HG03280 (cell line): Measurements from ENCODE around the gene HOXD3.

Source experiments
- ATAC-seq: cut with Tn5 transposase; IDR thresholded peaks from one replicate; pipeline ENCODE4 v1.9.1; 2021; ENCODE audit warnings: mild to moderate bottlenecking, moderate library complexity; ENCODE audit not compliant: unreplicated experiment

HOXD3 gene

DNA sequence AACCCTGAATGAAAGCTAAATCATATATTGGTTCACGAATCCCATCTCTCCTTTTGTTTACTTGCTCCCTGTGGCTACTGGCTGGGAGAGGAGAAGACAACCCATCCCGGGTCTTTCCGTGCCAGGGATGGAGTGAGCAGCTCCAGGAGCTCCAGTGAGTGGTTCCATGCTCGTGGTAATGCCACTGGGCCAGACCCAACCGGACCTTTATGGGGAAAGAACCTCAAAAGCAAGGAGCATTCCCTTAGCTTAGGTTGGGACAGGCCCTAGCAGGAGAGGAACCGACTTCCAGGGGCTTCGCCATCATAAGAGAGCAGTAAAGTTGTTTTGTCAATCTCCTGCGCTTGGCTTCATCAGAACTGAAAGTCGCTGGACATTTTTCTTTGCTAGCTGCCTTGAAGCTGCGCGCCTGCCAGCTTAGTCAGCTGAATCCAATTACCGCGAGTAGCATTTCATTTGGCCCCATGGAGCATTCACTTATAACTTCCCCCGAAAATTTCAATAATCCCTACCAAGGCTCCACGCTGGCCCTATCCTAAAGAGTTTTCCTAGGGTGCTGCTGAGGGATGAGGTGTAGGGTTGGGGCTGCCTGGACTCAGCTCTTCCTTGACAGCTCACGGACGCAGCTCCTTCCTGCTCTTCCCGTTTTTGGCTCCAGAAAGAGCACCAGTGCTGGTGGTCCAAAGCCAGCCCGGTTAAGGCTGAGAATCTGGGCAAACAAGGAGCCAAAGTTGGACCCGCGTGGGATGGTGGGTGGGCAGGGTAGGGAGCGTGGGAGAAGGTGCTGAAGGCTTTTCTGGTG lies 4.9 kb downstream of the HOXD3 start:
- no peak for ATAC-seq

DNA sequence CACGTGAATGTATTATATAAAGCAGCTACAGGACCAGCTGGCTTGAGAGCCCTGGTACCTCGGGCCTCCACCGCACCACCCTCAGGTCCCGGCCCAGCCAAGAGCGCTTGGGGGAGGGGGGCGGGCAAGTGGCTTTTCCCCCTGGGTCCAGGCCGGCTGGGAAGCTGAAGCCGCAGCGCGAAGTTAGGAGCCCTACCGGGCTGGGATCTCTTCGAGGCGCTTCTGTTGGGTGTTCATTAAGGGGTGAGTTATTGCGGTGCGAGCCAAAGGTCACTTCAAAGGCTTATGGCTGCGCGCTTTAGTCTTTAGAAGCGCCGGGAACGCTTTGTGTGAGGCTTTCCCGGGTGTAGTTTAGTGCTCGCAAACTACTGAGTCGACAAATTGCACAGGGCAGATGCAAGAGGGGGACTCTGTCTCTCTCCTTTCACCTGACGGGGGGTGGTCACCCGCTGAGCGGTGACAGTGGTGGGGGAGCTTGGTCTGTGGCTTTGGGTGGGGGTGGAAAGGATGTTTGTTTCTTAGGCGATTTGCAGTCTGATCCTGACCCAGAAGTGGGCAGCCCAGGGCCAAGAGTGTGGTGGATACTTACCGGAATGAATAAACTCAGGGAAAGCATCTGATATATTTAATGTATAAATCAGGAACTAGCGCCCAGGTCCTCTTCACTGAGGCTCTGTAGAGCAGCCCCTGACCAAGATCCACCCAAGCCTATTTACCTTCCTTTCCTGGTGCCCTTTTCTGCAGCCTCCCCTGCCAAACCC lies 6.0 kb downstream of the HOXD3 start:
- ATAC-seq, result no peak

DNA sequence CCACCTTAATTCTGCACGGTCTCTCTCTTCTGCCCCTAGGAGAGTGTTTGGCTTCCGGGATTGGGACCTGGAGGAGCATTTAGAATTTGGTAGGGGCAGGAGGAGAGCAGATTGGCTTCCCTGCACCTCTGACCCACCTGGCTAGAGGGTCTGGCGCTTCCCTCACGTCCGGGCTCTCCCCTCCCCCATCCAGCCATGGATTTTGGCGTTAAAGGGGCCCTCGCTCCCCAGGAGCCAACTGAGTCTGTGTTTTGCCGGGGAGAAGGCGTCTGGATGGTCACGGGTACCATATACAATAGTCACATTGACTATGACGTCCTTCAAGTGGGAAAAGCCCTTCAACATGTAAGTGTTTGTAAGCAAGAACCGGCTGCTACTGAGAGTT lies 6.6 kb downstream of the HOXD3 start:
- ATAC-seq, result no peak

DNA sequence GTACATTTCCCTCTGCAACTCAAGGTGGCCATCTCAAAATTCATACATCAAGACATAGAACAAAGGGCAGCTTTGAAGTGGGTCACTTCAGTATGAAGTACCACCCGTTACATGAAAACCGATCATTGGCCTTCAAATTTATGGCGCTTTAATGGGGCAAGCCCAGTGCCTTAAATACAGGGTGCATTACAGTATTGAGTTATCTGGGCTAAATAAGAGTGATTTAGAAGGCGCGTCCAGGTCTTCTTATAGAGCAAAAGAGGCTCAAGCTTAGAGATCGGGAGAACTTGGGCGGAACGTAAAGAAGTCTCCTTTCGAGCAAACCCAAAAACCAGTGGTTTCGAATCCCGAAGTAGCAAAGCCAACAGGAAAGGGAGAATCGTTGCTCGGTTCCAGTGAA lies 7.1 kb downstream of the HOXD3 start:
- ATAC-seq, result no peak

DNA sequence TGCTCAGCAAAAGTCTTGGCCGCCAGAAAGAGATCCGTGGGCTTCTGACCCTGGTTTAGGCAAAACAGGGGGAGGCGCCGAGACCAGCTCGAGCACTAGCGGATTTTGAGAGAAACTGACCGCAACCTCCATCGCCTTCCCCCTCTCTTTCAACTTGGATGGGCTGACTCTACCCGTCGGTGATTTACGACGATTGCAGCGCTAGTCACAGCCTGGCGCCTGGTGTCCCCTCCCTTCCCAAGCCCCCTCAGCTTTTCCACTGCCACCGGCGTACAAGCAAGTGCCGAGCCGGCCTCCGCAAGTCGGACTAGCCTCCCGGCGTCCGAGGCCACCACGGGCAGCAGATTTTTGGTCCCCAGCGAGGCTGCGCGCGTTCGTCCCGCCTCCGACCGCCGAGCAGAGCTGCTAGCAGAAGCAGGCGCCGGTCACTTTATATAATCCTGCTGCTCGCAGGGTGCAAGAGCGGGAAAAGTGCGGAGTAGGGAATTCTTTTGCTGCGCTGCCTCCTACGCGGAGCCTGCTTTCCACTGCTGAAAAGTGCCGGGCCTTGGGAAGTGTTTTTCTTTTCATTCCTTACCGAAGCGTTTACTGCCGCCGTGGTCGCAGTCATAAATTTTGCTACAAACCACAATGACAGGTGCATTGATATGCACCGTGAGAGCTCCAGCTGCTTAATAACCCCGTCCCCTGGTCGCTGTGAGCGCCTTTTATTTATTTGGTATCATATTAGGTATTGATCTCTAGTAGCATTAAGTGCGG lies 7.7 kb downstream of the HOXD3 start:
- ATAC-seq, result no peak

GRCh38 chr2:176165370-176166050 lies 8.4 kb downstream of the HOXD3 start:
- no peak for ATAC-seq

- ATAC-seq, result no peak
Observed at GRCh38 chr2:176166272-176166671, 9.2 kb downstream of the HOXD3 start.

GRCh38 chr2:176167398-176167797 lies 10.3 kb downstream of the HOXD3 start:
- ATAC-seq, result no peak

DNA sequence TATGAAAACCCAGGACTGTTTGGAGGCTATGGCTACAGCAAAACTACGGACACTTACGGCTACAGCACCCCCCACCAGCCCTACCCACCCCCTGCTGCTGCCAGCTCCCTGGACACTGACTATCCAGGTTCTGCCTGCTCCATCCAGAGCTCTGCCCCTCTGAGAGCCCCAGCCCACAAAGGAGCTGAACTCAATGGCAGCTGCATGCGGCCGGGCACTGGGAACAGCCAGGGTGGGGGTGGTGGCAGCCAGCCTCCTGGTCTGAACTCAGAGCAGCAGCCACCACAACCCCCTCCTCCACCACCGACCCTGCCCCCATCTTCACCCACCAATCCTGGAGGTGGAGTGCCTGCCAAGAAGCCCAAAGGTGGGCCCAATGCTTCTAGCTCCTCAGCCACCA lies 12.1 kb downstream of the HOXD3 start:
- no peak for ATAC-seq

- ATAC-seq, result no peak
Observed at GRCh38 chr2:176169711-176170110, 12.6 kb downstream of the HOXD3 start.

- no peak for ATAC-seq
Observed at GRCh38 chr2:176170602-176171305, 13.6 kb downstream of the HOXD3 start.

DNA sequence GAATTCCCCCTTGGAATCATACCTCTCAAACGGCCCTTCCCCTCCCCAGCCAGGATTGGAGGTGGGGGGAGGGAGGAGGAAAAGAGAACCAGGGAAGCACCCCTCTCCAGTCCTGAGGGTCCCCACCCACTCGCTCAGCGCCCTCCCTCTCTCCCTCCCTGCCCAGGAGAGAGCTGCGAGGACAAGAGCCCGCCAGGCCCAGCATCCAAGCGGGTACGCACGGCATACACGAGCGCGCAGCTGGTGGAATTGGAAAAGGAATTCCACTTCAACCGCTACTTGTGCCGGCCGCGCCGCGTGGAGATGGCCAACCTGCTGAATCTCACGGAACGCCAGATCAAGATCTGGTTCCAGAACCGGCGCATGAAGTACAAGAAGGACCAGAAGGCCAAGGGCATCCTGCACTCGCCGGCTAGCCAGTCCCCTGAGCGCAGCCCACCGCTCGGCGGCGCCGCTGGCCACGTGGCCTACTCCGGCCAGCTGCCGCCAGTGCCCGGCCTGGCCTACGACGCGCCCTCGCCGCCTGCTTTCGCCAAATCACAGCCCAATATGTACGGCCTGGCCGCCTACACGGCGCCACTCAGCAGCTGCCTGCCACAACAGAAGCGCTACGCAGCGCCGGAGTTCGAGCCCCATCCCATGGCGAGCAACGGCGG lies 14.4 kb downstream of the HOXD3 start:
- no peak for ATAC-seq

DNA sequence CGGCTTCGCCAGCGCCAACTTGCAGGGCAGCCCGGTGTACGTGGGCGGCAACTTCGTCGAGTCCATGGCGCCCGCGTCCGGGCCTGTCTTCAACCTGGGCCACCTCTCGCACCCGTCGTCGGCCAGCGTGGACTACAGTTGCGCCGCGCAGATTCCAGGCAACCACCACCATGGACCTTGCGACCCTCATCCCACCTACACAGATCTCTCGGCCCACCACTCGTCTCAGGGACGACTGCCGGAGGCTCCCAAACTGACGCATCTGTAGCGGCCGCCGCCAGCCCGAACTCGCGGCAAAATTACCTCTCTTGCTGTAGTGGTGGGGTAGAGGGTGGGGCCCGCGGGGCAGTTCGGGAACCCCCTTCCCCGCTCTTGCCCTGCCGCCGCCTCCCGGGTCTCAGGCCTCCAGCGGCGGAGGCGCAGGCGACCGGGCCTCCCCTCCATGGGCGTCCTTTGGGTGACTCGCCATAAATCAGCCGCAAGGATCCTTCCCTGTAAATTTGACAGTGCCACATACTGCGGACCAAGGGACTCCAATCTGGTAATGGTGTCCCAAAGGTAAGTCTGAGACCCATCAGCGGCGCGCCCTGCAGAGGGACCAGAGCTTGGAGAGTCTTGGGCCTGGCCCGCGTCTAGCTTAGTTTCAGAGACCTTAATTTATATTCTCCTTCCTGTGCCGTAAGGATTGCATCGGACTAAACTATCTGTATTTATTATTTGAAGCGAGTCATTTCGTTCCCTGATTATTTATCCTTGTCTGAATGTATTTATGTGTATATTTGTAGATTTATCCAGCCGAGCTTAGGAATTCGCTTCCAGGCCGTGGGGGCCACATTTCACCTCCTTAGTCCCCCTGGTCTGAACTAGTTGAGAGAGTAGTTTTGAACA lies 15.1 kb downstream of the HOXD3 start:
- no peak for ATAC-seq

- no peak for ATAC-seq
Observed at GRCh38 chr2:176172895-176173566, 15.9 kb downstream of the HOXD3 start.

DNA sequence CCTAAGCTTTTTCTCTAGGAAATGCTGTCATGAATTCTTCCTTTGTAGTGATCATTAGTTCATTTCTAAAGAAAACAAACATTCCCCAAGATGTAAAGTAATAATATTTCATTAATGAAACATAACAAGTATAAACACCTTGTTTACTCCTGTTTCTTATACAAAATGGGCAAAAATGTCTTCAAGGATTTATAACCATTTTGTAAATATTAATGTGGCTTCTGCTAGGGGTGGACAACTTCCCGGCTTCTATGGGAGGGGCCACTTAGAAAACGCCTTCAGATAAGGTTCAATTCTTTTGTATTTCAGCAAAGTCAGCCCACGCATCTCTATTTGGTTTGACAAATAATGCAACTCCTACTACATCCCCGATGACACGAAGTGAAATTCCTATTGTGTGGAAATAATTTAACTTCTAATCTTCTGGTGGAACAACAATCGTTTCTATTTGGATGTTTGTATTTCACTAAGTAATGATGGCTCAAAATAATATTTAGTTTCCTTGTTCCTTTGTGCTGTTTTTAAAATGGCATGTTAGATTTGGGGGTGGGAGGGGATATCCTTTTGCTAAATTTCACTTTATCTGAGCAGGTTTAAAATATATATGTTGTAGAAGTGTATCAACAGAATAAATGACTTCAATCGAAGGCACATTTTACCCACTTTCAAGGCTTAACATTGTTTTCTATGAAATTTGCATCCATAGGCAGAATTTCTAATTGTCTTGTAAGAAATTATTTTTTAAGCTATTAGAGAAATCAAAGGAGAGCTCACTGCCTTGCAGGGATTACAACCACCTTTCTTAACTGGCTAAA lies 16.7 kb downstream of the HOXD3 start:
- ATAC-seq, result no peak

DNA sequence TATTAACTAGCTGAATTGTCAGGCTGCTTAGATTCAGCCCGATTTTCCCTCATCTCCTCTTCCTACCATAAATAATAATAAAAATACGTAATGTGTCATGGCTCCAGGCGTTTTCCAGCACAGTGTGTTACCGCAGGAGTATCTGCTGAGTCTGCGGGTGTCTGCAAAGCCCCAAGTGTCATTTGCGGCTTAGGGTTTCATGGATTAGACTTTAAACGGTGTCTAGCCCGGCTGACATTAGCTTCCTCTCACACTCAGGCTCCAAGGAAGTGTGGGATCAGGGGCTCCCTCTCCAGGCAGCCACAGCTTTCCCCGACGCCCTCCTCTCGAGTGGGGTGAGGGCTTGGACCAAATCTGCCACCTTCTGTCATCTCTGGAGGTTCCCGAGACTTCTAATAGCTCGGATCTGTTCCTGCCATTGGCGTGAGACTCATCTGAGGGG lies 17.3 kb downstream of the HOXD3 start:
- ATAC-seq, result no peak
